Measurements from ENCODE around the gene SUV39H2. TPM values are rescaled to one million over a fixed set of nuclear protein-coding genes. Genes with fewer than 3 reads are reported as not detected.
"Not testable (repeated sequence)": the region's sequence is repeated elsewhere in the genome, so short reads cannot be mapped to it uniquely, and the experiment has no call there.

The SUV39H2 gene
- total and polyA plus RNA-seq, 11 donors: 1.3 to 8.4 (median 5.2) TPM

GRCh38 chr10:14904316-14904732 lies 25.7 kb downstream of the SUV39H2 start:
- peaks cover 0 to 3% (median 0%) of the 10 kb centered on the region in 12 donors for H3K9me3 ChIP-seq
- DNase-seq: no peak
- WGBS, 4 donors: 46 to 56% (median 53%) methylated on average over 1 of the region's 1 CpG
- peaks cover 0 to 76% (median 47%) of the 10 kb centered on the region in 9 donors for H3K36me3 ChIP-seq
- ATAC-seq: no peak
- H3K27ac ChIP-seq: no peak overlapping the region
- no peaks in the 10 kb centered on the region for H3K27me3 ChIP-seq
- H3K4me3 ChIP-seq: no peak overlapping the region
- TF ChIP-seq CTCF (IDR thresholded peaks at IDR 0.05) (peak in 10 of 12 donors; percentile 27 to 66 (median 54)), POLR2A (IDR thresholded peaks at IDR 0.05) (no peak)
- intact Hi-C loops (cut with DNase I): no loop called here
- no peaks in the 10 kb centered on the region for H3K4me1 ChIP-seq

- Histone ChIP-seq H3K36me3 (peaks cover 0 to 76% (median 46%) of the 10 kb centered on the region in 9 donors), H3K9me3 (peaks cover 0 to 3% (median 0%) of the 10 kb centered on the region in 12 donors), H3K4me1 (no peaks in the 10 kb centered on the region), H3K4me3 (no peak overlapping the region), H3K27ac (no peak overlapping the region), H3K27me3 (no peaks in the 10 kb centered on the region)
- ATAC-seq: no peak
- intact Hi-C loops (cut with DNase I): no loop called here
- no peak for TF ChIP-seq POLR2A (IDR thresholded peaks at IDR 0.05)
- no peak for TF ChIP-seq CTCF (IDR thresholded peaks at IDR 0.05)
- no peak for DNase-seq
- 96 to 97% (median 97%) methylated on average over 2 of the region's 2 CpGs for WGBS, 4 donors
Measured at GRCh38 chr10:14904864-14905263, 26.2 kb downstream of the SUV39H2 start.

GRCh38 chr10:14905890-14906289 lies 27.2 kb downstream of the SUV39H2 start:
- DNase-seq (no peak), ATAC-seq (no peak)
- intact Hi-C loops (cut with DNase I): no loop called here
- 90 to 96% (median 94%) methylated on average over 2 of the region's 2 CpGs for whole genome bisulfite sequencing, 4 donors
- Histone ChIP-seq H3K9me3 (peaks cover 0 to 3% (median 0%) of the 10 kb centered on the region in 12 donors), H3K27ac (no peak overlapping the region), H3K4me1 (no peaks in the 10 kb centered on the region), H3K36me3 (peaks cover 0 to 78% (median 52%) of the 10 kb centered on the region in 9 donors), H3K4me3 (no peak overlapping the region), H3K27me3 (no peaks in the 10 kb centered on the region)
- TF ChIP-seq POLR2A (IDR thresholded peaks at IDR 0.05) (no peak), CTCF (IDR thresholded peaks at IDR 0.05) (no peak)

- Histone ChIP-seq H3K4me3 (no peak overlapping the region), H3K27me3 (no peaks in the 10 kb centered on the region), H3K9me3 (peaks cover 0 to 3% (median 0%) of the 10 kb centered on the region in 12 donors), H3K27ac (no peak overlapping the region), H3K36me3 (peaks cover 0 to 81% (median 60%) of the 10 kb centered on the region in 9 donors), H3K4me1 (no peaks in the 10 kb centered on the region)
- DNase-seq (no peak), ATAC-seq (no peak)
- intact Hi-C loops (cut with DNase I): no loop called here
- WGBS, 4 donors: 94 to 100% (median 98%) methylated on average over 2 of the region's 2 CpGs
- TF ChIP-seq POLR2A (IDR thresholded peaks at IDR 0.05) (no peak), CTCF (IDR thresholded peaks at IDR 0.05) (no peak)
Measured at GRCh38 chr10:14906765-14907164, 28.1 kb downstream of the SUV39H2 start.

GRCh38 chr10:14907591-14907990 lies 28.9 kb downstream of the SUV39H2 start:
- WGBS, 4 donors: 97 to 100% (median 98%) methylated on average over 4 of the region's 4 CpGs
- ATAC-seq; H3K27ac ChIP-seq; intact Hi-C loops (cut with DNase I); DNase-seq; H3K4me3 ChIP-seq; H3K9me3 ChIP-seq; H3K4me1 ChIP-seq; H3K27me3 ChIP-seq: not testable (repeated sequence)
- peaks cover 0 to 78% (median 59%) of the 10 kb centered on the region in 9 donors for H3K36me3 ChIP-seq
